ENCODE data around the gene DEXI. TPM values are rescaled to one million over a fixed set of nuclear protein-coding genes. Genes with fewer than 3 reads are reported as not detected.

Gene DEXI
- total and polyA plus RNA-seq, 9 of the 15 experiments (the other 6 are each of a cell fraction or from before 2014, with no cell fraction given), result 2.9 to 40.1 (median 22.0) TPM

DNA sequence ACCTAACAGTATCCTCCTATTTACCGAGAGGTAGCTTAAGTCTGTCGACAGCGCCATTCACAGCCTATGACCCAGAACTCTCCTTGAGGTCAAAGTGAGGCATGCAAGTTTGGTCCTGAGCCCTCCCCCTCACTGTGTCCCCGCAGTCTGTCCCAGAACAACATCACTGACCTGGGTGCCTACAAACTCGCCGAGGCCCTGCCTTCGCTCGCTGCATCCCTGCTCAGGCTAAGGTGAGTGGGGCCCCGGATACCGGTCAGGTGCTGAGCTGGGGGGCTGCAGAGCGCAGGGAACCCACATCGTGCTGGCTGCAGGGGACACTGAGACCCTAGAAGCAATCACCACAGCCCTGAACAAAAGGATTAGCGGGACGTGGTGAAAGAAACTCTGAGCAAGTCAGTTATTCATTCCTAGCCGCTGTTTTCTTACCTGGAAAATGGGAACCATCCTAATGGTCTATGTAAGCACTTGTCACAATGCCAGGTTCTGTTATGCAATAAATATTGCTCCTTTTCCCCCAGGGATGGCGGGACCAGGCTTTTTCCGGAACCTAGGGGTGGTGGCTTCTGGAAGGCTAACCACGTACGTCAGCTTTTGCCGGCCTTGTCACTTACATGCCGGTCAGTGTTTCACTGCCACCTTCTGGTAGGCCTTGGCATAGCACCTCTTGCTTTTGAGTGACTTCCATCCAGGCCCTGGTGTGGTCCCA is 23.8 kb downstream of the DEXI start:
- Histone ChIP-seq H3K79me2 (ENCODE audit: control insufficient read depth, insufficient read depth, low read length) (no peaks in the 10 kb centered on the region), H3K9me3 (replicated peaks; ENCODE audit: control insufficient read depth, insufficient read depth, low read depth, low read length) (no peaks in the 10 kb centered on the region), H3K36me3 (ENCODE audit: control insufficient read depth, insufficient read depth, low read length) (no peaks in the 10 kb centered on the region), H3K4me1 (replicated peaks in 1 of 2; ENCODE audit: control insufficient read depth in 2 of 2, insufficient read depth in 2 of 2, low read length in 2 of 2) (peaks cover 3 to 10% of the 10 kb centered on the region in 2 experiments; a peak in 2 of 5 replicates), H4K20me1 (replicated peaks; ENCODE audit: control insufficient read depth, insufficient read depth, low read length) (no peaks in the 10 kb centered on the region), H3K27me3 (ENCODE audit: control insufficient read depth in 2 of 2, insufficient read depth in 2 of 2, low read length in 2 of 2) (peaks cover 6 to 17% of the 10 kb centered on the region in 2 experiments; a peak in 4 of 5 replicates), H3K4me3 (no peak overlapping the region), H3K9me1 (ENCODE audit: control insufficient read depth, insufficient read depth, low read length) (no peaks in the 10 kb centered on the region), H2AFZ (ENCODE audit: low read depth, low read length) (peak overlapping the region; percentile 57; the same call in 1 of the 2 replicates), H3K4me2 (ENCODE audit: insufficient read depth, low read length) (peak overlapping the region; percentile 47), H3K27ac (ENCODE audit: extremely low read depth, low read depth, low read length) (no peak overlapping the region), H3K9ac (ENCODE audit: insufficient read depth in 1 of 2, low read depth in 2 of 2, low read length in 2 of 2) (no peak overlapping the region)
- DNase-seq (ENCODE audit: extremely low read depth in 1 of 4, low spot score in 3 of 4) (peak; percentile 80 to 93 (median 82)), FAIRE-seq (peak; percentile 95), ATAC-seq (peak; percentile 97)
- CTCF ChIA-PET (ENCODE audit: low intra/inter-chr PET ratio), result interaction anchor here (0.5 to 2.4 kb wide), 6 partner anchors 250 to 664 kb away, joined by 3 to 19 read pairs (median 4); no protein-coding TSS in a partner anchor
- intact Hi-C loops (cut with micrococcal nuclease), result loop anchor here (1.0 to 5.0 kb wide), 2 partner anchors 181 to 404 kb away; no protein-coding TSS in a partner anchor
- BruUV-seq (replicated peaks), result no TSS peak
- WGBS (ENCODE audit: insufficient coverage, low coverage, missing lambda C conversion rate), result 31% methylated on average over 19 of the region's 21 CpGs
- POLR2A ChIA-PET, result interaction anchor here (0.6 to 1.3 kb wide), 5 partner anchors 9 to 414 kb away, joined by 3 to 6 read pairs (median 3); no protein-coding TSS in a partner anchor
- in situ Hi-C loops (cut with MboI), result loop anchor here (10.0 kb wide), 1 partner anchor 244 kb away; no protein-coding TSS in a partner anchor
- TF ChIP-seq ETV1 (tag; conservative IDR thresholded peaks at IDR 0.05; ENCODE audit: low read depth), result peak; percentile 42; the same call in 1 of the 2 replicates
- TF ChIP-seq, protein P1, sequence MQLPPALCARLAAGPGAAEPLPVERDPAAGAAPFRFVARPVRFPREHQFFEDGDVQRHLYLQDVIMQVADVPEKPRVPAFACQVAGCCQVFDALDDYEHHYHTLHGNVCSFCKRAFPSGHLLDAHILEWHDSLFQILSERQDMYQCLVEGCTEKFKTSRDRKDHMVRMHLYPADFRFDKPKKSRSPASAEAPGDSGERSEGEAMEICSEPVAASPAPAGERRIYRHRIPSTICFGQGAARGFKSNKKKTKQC (CRISPR knock-in tag; IDR thresholded peaks at IDR 0.05), result no peak
- TF ChIP-seq, protein P2, sequence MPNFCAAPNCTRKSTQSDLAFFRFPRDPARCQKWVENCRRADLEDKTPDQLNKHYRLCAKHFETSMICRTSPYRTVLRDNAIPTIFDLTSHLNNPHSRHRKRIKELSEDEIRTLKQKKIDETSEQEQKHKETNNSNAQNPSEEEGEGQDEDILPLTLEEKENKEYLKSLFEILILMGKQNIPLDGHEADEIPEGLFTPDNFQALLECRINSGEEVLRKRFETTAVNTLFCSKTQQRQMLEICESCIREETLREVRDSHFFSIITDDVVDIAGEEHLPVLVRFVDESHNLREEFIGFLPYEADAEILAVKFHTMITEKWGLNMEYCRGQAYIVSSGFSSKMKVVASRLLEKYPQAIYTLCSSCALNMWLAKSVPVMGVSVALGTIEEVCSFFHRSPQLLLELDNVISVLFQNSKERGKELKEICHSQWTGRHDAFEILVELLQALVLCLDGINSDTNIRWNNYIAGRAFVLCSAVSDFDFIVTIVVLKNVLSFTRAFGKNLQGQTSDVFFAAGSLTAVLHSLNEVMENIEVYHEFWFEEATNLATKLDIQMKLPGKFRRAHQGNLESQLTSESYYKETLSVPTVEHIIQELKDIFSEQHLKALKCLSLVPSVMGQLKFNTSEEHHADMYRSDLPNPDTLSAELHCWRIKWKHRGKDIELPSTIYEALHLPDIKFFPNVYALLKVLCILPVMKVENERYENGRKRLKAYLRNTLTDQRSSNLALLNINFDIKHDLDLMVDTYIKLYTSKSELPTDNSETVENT (CRISPR knock-in tag; IDR thresholded peaks at IDR 0.05), result no peak
- peak; percentile 74; the same call in 1 of the 2 replicates for TF ChIP-seq JUND (IDR thresholded peaks at IDR 0.05; ENCODE audit: borderline replicate concordance, low read depth, low read length)
- no peak; the same call in 2 of the 3 replicates for TF ChIP-seq JUND (tag; IDR thresholded peaks at IDR 0.05; ENCODE audit: borderline replicate concordance, low read depth, low read length)
- TF ChIP-seq RB1 (IDR thresholded peaks at IDR 0.05; ENCODE audit: low read depth), result peak; percentile 70; the same call in 1 of the 2 replicates
- TF ChIP-seq CREB1 (IDR thresholded peaks at IDR 0.05), result no peak
- TF ChIP-seq CREB1 (CRISPR knock-in tag; IDR thresholded peaks at IDR 0.05), result peak; percentile 55; the same call in 1 of the 2 replicates
- TF ChIP-seq TEAD1 (CRISPR knock-in tag; IDR thresholded peaks at IDR 0.05), result 0 out of 4 replicates have a peak, but pooled peaks of 1 of the 2 experiments have one; percentile 27
- TF ChIP-seq, protein P3, sequence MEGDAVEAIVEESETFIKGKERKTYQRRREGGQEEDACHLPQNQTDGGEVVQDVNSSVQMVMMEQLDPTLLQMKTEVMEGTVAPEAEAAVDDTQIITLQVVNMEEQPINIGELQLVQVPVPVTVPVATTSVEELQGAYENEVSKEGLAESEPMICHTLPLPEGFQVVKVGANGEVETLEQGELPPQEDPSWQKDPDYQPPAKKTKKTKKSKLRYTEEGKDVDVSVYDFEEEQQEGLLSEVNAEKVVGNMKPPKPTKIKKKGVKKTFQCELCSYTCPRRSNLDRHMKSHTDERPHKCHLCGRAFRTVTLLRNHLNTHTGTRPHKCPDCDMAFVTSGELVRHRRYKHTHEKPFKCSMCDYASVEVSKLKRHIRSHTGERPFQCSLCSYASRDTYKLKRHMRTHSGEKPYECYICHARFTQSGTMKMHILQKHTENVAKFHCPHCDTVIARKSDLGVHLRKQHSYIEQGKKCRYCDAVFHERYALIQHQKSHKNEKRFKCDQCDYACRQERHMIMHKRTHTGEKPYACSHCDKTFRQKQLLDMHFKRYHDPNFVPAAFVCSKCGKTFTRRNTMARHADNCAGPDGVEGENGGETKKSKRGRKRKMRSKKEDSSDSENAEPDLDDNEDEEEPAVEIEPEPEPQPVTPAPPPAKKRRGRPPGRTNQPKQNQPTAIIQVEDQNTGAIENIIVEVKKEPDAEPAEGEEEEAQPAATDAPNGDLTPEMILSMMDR (IDR thresholded peaks at IDR 0.05 in 2 of 3, conservative IDR thresholded peaks at IDR 0.05 in 1 of 3; ENCODE audit: insufficient read depth in 2 of 3, low read depth in 1 of 3, low read length in 3 of 3), result peak; percentile 89 to 98 (median 95)
- TF ChIP-seq MEIS2 (IDR thresholded peaks at IDR 0.05; ENCODE audit: partially characterized antibody), result peak; percentile 39
- TF ChIP-seq, protein P4, sequence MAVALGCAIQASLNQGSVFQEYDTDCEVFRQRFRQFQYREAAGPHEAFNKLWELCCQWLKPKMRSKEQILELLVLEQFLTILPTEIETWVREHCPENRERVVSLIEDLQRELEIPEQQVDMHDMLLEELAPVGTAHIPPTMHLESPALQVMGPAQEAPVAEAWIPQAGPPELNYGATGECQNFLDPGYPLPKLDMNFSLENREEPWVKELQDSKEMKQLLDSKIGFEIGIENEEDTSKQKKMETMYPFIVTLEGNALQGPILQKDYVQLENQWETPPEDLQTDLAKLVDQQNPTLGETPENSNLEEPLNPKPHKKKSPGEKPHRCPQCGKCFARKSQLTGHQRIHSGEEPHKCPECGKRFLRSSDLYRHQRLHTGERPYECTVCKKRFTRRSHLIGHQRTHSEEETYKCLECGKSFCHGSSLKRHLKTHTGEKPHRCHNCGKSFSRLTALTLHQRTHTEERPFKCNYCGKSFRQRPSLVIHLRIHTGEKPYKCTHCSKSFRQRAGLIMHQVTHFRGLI (CRISPR knock-in tag; IDR thresholded peaks at IDR 0.05), result no peak
- TF ChIP-seq JUN (IDR thresholded peaks at IDR 0.05; ENCODE audit: borderline replicate concordance, low read depth, low read length), result no peak
- TF ChIP-seq JUN (CRISPR knock-in tag; IDR thresholded peaks at IDR 0.05; ENCODE audit: borderline replicate concordance), result 0 out of 2 replicates have a peak, but pooled peaks have one; percentile 39

Measured in K562 (cell line).